Panc1 (cell line): ENCODE measurements around the gene TERT. TPM values are rescaled to one million over a fixed set of nuclear protein-coding genes. Genes with fewer than 3 reads are reported as not detected.

Experiments
- ATAC-seq: fragments of 200-7000 bp; cut with Tn5 transposase; 2 replicates; pipeline ENCODE4 v1.9.1; 2020; ENCODE audit warnings: mild to moderate bottlenecking, moderate library complexity
- BruUV-seq: library from RNA; stranded (reverse); fragments of 400-500 nt; replicated peaks from 2 replicates; lab custom pipeline; 2021; lab: Mats Ljungman, UMichigan
- CTCF ChIA-PET: fragments of 300-600 bp; sonication (Branson Sonifier 250); formaldehyde crosslinking; loops from one replicate; lab custom pipeline; 2022; ENCODE audit warnings: antibody characterized with exemption; lab: Charles Lee
- POLR2A ChIA-PET: fragments of 300-600 bp; sonication (Branson Sonifier 250); formaldehyde crosslinking; loops from one replicate; lab custom pipeline; 2022; ENCODE audit warnings: antibody characterized with exemption; lab: Charles Lee
- DNase-seq: peaks from one replicate; pipeline ENCODE4 v3.0.0-alpha.2; 2010; ENCODE audit warnings: low read depth, low spot score
- H3K27ac ChIP-seq: 2 replicates; pipeline ENCODE4 v1.5.1; 2011; ENCODE audit warnings: mild to moderate bottlenecking, low read length, inconsistent platforms
- H3K27me3 ChIP-seq: fragments of 200-500 bp; sonication (Bioruptor generic); 2 replicates; pipeline ENCODE4 v1.6.0; 2014; ENCODE audit warnings: low read length, inconsistent platforms; ENCODE audit not compliant: control insufficient read depth, insufficient read depth
- H3K36me3 ChIP-seq: fragments of 200-500 bp; sonication (Bioruptor generic); 2 replicates; pipeline ENCODE4 v1.5.1; 2014; ENCODE audit warnings: inconsistent platforms, mild to moderate bottlenecking, low read length, moderate library complexity; ENCODE audit not compliant: control insufficient read depth, insufficient read depth
- H3K4me1 ChIP-seq: 2 replicates; pipeline ENCODE4 v1.5.1; 2011; ENCODE audit warnings: inconsistent platforms, mild to moderate bottlenecking, low read length, moderate library complexity; ENCODE audit not compliant: control insufficient read depth, insufficient read depth
- H3K4me3 ChIP-seq, 2 experiments: 2 replicates each; pipeline ENCODE4 v1.5.1; 2011 to 2012; ENCODE audit warnings: low read depth in 2 of 2, low read length in 2 of 2, mild to moderate bottlenecking in 2 of 2, inconsistent platforms in 1 of 2, moderate library complexity in 1 of 2
- H3K9me3 ChIP-seq: fragments of 200-500 bp; sonication (Bioruptor generic); 2 replicates; pipeline ENCODE4 v1.5.1; 2014; ENCODE audit warnings: low read depth, mild to moderate bottlenecking, inconsistent platforms, low read length, moderate library complexity; ENCODE audit not compliant: control insufficient read depth, insufficient read depth
- POLR2AphosphoS5 ChIP-seq: IDR thresholded peaks from 2 replicates; pipeline ENCODE4 v1.6.1; 2012; ENCODE audit warnings: mild to moderate bottlenecking, low read depth, low read length, moderate library complexity
- SIN3A ChIP-seq: IDR thresholded peaks from 2 replicates; pipeline ENCODE4 v1.6.1; 2012; ENCODE audit warnings: low read depth, mild to moderate bottlenecking, low read length, moderate library complexity, borderline replicate concordance; ENCODE audit not compliant: insufficient read depth
- TCF7L2 ChIP-seq: IDR thresholded peaks from 2 replicates; pipeline ENCODE4 v1.6.1; 2011; ENCODE audit warnings: mild to moderate bottlenecking, low read depth, low read length, inconsistent platforms
- in situ Hi-C: cut with HindIII; loops from 2 replicates; pipeline ENCODE4 v1.10.0; 2016; ENCODE audit warnings: low sequenced_read_pairs, low pct_unique_long_range_greater_than_20kb
- intact Hi-C: fragments of 100-400 bp; cut with micrococcal nuclease; formaldehyde crosslinking; loops from one replicate; pipeline ENCODE4 v1.10.0; 2022; ENCODE audit not compliant: unreplicated experiment
- total RNA-seq: library from RNA; stranded (reverse); gene quantifications from one replicate; pipeline ENCODE4 v1.2.1, GENCODE V29; 2021; ENCODE audit not compliant: unreplicated experiment
- TF ChIP-seq, protein P1 (sequence below): fragments of 450-650 bp; IDR thresholded peaks from 2 replicates; pipeline ENCODE4 v1.5.1; 2017; ENCODE audit warnings: mild to moderate bottlenecking
- TF ChIP-seq, protein P2 (sequence below), 2 experiments: IDR thresholded peaks; 2 replicates each; pipeline ENCODE4 v1.6.1; 2011 to 2012; ENCODE audit warnings: low read depth in 2 of 2, control low read depth in 1 of 2, low read length in 1 of 2, mild to moderate bottlenecking in 1 of 2, moderate library complexity in 1 of 2; ENCODE audit not compliant: insufficient read depth in 1 of 2

Gene TERT
- total RNA-seq, 1 experiment from 2014 or later: 8.9 TPM

DNA sequence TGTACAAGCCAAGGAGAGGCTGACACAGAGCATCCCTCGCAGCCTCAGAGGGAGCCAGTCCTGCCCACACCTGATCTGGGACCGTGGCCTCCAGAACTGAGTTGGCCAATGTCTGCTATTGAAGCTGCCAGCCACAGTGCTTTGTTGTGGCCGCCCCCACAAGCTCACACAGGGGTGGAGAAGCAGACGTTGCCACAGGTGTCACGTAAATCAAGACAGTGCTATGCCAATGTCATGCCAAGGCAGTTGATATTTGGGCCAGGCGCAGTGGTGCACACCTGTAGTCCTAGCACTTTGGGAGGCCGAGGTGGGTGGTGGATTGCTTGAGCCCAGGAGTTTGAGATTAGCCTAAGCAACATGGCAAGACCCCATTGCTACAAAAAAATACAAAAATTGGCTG lies 17.3 kb upstream of the TERT start:
- Histone ChIP-seq H3K4me3 (no peak overlapping the region), H3K36me3 (no peaks in the 10 kb centered on the region), H3K9me3 (peaks cover 3% of the 10 kb centered on the region; the same call in 1 of the 2 replicates), H3K27ac (no peak overlapping the region), H3K4me1 (peaks cover 21% of the 10 kb centered on the region), H3K27me3 (no peaks in the 10 kb centered on the region)
- TF ChIP-seq, protein P1, sequence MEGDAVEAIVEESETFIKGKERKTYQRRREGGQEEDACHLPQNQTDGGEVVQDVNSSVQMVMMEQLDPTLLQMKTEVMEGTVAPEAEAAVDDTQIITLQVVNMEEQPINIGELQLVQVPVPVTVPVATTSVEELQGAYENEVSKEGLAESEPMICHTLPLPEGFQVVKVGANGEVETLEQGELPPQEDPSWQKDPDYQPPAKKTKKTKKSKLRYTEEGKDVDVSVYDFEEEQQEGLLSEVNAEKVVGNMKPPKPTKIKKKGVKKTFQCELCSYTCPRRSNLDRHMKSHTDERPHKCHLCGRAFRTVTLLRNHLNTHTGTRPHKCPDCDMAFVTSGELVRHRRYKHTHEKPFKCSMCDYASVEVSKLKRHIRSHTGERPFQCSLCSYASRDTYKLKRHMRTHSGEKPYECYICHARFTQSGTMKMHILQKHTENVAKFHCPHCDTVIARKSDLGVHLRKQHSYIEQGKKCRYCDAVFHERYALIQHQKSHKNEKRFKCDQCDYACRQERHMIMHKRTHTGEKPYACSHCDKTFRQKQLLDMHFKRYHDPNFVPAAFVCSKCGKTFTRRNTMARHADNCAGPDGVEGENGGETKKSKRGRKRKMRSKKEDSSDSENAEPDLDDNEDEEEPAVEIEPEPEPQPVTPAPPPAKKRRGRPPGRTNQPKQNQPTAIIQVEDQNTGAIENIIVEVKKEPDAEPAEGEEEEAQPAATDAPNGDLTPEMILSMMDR: no peak
- TF ChIP-seq TCF7L2: no peak
- TF ChIP-seq SIN3A: no peak
- TF ChIP-seq POLR2AphosphoS5: no peak
- TF ChIP-seq, protein P2, sequence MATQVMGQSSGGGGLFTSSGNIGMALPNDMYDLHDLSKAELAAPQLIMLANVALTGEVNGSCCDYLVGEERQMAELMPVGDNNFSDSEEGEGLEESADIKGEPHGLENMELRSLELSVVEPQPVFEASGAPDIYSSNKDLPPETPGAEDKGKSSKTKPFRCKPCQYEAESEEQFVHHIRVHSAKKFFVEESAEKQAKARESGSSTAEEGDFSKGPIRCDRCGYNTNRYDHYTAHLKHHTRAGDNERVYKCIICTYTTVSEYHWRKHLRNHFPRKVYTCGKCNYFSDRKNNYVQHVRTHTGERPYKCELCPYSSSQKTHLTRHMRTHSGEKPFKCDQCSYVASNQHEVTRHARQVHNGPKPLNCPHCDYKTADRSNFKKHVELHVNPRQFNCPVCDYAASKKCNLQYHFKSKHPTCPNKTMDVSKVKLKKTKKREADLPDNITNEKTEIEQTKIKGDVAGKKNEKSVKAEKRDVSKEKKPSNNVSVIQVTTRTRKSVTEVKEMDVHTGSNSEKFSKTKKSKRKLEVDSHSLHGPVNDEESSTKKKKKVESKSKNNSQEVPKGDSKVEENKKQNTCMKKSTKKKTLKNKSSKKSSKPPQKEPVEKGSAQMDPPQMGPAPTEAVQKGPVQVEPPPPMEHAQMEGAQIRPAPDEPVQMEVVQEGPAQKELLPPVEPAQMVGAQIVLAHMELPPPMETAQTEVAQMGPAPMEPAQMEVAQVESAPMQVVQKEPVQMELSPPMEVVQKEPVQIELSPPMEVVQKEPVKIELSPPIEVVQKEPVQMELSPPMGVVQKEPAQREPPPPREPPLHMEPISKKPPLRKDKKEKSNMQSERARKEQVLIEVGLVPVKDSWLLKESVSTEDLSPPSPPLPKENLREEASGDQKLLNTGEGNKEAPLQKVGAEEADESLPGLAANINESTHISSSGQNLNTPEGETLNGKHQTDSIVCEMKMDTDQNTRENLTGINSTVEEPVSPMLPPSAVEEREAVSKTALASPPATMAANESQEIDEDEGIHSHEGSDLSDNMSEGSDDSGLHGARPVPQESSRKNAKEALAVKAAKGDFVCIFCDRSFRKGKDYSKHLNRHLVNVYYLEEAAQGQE (IDR thresholded peaks at IDR 0.05; ENCODE audit: insufficient read depth in 1 of 2, low read depth in 2 of 2, low read length in 1 of 2): no peak
- ChIA-PET CTCF (no interaction called here), POLR2A (no interaction called here)
- no peak for ATAC-seq
- no TSS peak for BruUV-seq
- no peak for DNase-seq
- in situ Hi-C loops (no loop called here), intact Hi-C loops (no loop called here)

DNA sequence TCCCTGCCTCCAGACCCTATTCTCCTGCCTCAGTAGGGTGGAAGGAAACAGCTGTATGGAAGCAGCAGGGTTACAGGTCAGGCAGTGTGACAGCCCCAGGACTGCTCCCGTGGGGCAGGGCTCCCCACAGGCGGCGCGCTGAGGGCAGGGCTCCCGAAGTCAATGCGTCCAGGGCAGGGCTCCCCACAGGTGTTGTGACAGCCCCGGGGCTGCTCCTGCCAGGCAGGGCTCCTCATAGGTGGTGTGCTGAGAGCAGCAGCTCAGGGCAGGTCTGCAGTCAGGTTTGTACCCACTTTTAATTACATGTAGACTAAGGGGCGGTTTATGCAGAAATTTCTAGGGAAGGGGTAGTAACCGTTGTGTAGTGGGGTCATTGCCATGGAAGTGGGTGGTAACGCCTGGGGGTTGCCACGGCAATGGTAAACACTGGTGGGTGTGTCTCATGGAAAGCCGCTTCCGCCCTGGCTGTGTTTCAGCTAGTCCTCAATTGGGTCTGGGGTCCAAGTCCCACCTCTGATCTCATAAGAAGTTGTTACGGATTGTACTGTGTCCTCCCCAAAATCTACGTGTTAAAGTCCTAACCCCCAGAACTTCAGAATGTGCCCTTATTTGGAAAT lies 16.7 kb upstream of the TERT start:
- ChIA-PET CTCF (no interaction called here), POLR2A (no interaction called here)
- peaks cover 16% of the 10 kb centered on the region for H3K4me1 ChIP-seq
- intact Hi-C loops: no loop called here
- peaks cover 3% of the 10 kb centered on the region; the same call in 1 of the 2 replicates for H3K9me3 ChIP-seq
- no peak for DNase-seq
- no TSS peak for BruUV-seq
- H3K36me3 ChIP-seq: no peaks in the 10 kb centered on the region
- in situ Hi-C loops: no loop called here
- H3K4me3 ChIP-seq: no peak overlapping the region
- TF ChIP-seq SIN3A (no peak), TCF7L2 (no peak), POLR2AphosphoS5 (no peak)
- TF ChIP-seq, protein P1: no peak
- TF ChIP-seq, protein P2 (IDR thresholded peaks at IDR 0.05; ENCODE audit: insufficient read depth in 1 of 2, low read depth in 2 of 2, low read length in 1 of 2): no peak
- no peak for ATAC-seq
- no peaks in the 10 kb centered on the region for H3K27me3 ChIP-seq
- no peak overlapping the region for H3K27ac ChIP-seq
